Lung (tissue), 12 donors: ENCODE measurements around the gene PKP1. TPM values are rescaled to one million over a fixed set of nuclear protein-coding genes. Genes with fewer than 3 reads are reported as not detected.

Source experiments
- ATAC-seq: fragments of 200-7000 bp; cut with Tn5 transposase; one replicate; pipeline ENCODE4 v1.9.1; 2020; ENCODE audit warnings: moderate number of reproducible peaks; ENCODE audit not compliant: insufficient read depth, low FRiP score
- DNase-seq, 3 donors: peaks; one replicate each; pipeline ENCODE4 v3.0.0-alpha.2; 2013 to 2017
- H3K27ac ChIP-seq, 2 donors: one replicate each; pipeline ENCODE4 v1.5.1; 2013; ENCODE audit warnings: mild to moderate bottlenecking in 2 of 2, moderate library complexity in 2 of 2, control low read depth in 1 of 2, inconsistent platforms in 1 of 2, low read depth in 1 of 2, low read length in 1 of 2
- H3K27me3 ChIP-seq, 3 donors: one replicate each; pipeline ENCODE4 v1.5.1; 2013; ENCODE audit warnings: low read length in 2 of 3; ENCODE audit not compliant: control insufficient read depth in 3 of 3, insufficient read depth in 3 of 3
- H3K36me3 ChIP-seq, 4 donors: one replicate each; pipeline ENCODE4 v1.5.1; 2013; ENCODE audit warnings: low read length in 4 of 4, mild to moderate bottlenecking in 1 of 4, moderate library complexity in 1 of 4; ENCODE audit not compliant: control insufficient read depth in 4 of 4, insufficient read depth in 4 of 4
- H3K4me1 ChIP-seq, 5 donors: one replicate each; pipeline ENCODE4 v1.5.1; 2013; ENCODE audit warnings: low read length in 5 of 5, mild to moderate bottlenecking in 2 of 5, moderate library complexity in 1 of 5; ENCODE audit not compliant: control insufficient read depth in 5 of 5, insufficient read depth in 5 of 5
- H3K4me3 ChIP-seq: one replicate; pipeline ENCODE4 v1.5.1; 2013; ENCODE audit warnings: mild to moderate bottlenecking, control low read depth, moderate library complexity
- H3K9ac ChIP-seq, 2 donors: one replicate each; pipeline ENCODE4 v1.5.1; 2013; ENCODE audit warnings: low read length in 2 of 2, control low read depth in 1 of 2; ENCODE audit not compliant: insufficient read depth in 1 of 2
- H3K9me3 ChIP-seq, 4 donors: one replicate each; pipeline ENCODE4 v1.5.1; 2013; ENCODE audit warnings: low read length in 3 of 4, mild to moderate bottlenecking in 1 of 4, moderate library complexity in 1 of 4; ENCODE audit not compliant: control insufficient read depth in 4 of 4, insufficient read depth in 3 of 4
- WGBS, 2 donors: extraction: QIAGEN DNeasy Blood & Tissue Kit; methylation state at CpG; one replicate each; pipeline ENCODE4 v1.1.7; 2013; 5-methylcytosine and 5-hydroxymethylcytosine counted together
- polyA plus RNA-seq, 2 donors: library from polyadenylated mRNA; stranded (reverse); fragments of 200-250 nt; gene quantifications; one replicate each; pipeline ENCODE4 v1.2.1, GENCODE V29; 2013
- total RNA-seq, 2 donors: library from RNA; depleted of rRNA in 1 of 2; stranded (reverse); fragments of >200 nt in 1 of 2; gene quantifications; one replicate each; pipeline ENCODE4 v1.2.1, GENCODE V29; 2014 to 2021
- TF ChIP-seq, protein P1 (sequence below): IDR thresholded peaks from 2 replicates; pipeline ENCODE4 v1.5.1; 2012; ENCODE audit warnings: mild to moderate bottlenecking; ENCODE audit errors: control extremely low read depth, extremely low read depth
- donor health status: control.
- donor health status: control.
- donor health status: Bipolar disorder and iron deficiency.
- donor health status: healthy.
- donor health status: DM: yes; HTN: yes; CAD: no.

Gene PKP1
- total and polyA plus RNA-seq, 4 donors = 0.88 to 14.2 (median 3.1) TPM

DNA sequence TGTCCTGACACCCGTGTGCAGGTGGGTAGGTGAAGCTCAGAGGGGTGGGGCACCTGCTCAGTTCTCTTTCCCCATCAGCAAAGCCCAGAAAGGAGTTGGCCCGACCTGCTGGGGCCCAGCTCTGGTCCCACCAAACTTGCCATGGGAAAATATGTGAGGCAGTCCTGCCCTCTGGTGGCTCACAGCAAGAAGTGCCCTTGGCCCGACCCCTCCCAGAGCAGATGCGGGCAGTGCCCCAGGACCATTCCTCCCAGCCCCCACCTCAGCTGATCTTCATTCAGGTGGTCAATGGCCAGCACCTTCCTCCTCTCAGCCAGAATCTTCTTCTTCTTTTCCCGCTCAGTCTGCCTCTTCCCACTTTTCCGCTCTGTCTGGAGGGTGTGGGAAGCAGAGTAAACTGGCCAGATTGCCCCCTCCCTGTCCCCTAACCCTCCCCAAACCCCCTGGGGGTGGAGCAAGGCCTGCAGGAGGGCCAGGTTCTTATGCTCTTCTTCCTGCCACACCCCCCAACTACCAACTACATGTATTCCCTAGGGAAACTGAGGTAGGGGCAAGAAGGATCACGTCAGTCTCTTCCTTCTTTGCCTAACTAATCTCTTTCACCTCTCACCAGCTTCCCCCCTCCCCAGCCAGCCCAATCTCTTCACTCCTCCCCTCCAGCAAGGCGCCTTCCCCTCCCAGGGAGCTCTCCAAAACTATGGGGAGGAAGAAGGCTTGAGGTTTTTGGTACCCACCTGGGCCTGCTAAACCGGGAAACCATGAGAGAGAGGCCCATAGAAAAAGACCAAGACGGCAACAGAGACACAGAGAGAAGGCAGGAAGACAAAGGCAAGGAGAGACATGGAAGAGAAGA is 78.6 kb downstream of the PKP1 start:
- TF ChIP-seq, protein P1, sequence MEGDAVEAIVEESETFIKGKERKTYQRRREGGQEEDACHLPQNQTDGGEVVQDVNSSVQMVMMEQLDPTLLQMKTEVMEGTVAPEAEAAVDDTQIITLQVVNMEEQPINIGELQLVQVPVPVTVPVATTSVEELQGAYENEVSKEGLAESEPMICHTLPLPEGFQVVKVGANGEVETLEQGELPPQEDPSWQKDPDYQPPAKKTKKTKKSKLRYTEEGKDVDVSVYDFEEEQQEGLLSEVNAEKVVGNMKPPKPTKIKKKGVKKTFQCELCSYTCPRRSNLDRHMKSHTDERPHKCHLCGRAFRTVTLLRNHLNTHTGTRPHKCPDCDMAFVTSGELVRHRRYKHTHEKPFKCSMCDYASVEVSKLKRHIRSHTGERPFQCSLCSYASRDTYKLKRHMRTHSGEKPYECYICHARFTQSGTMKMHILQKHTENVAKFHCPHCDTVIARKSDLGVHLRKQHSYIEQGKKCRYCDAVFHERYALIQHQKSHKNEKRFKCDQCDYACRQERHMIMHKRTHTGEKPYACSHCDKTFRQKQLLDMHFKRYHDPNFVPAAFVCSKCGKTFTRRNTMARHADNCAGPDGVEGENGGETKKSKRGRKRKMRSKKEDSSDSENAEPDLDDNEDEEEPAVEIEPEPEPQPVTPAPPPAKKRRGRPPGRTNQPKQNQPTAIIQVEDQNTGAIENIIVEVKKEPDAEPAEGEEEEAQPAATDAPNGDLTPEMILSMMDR = peak; percentile 55
- Histone ChIP-seq H3K27ac (peak overlapping the region in 1 of 2 donors; percentile 39), H3K4me3 (no peak overlapping the region), H3K9me3 (no peaks in the 10 kb centered on the region), H3K9ac (no peak overlapping the region), H3K27me3 (no peaks in the 10 kb centered on the region), H3K36me3 (peaks cover 0 to 2% (median 0%) of the 10 kb centered on the region in 4 donors), H3K4me1 (peaks cover 0 to 8% (median 0%) of the 10 kb centered on the region in 5 donors)
- 48% methylated on average over 10 of the region's 10 CpGs for WGBS, 2 donors
- ATAC-seq = no peak
- peak; percentile 51 to 55 (median 54) for DNase-seq

DNA sequence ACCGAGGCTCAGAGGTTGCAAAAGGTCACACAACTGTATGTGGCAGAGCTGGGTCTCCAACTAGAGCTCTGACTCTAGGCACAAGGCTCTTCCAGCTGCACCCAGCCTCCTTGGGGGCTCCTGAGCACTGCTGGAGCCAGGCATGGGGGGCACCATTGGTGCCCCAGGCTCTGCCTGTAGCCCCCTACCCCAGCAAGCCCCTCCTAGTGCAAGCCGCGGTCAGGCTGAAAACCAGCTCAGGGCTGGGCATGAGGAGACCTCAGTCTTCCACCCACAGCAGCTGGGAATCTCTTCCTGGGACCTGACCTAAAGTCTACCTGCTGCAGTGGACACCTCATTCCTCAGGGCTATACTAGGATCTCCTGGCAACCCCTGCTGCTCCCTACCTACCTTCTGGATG is 79.6 kb downstream of the PKP1 start:
- 92 to 97% methylated on average over 3 of the region's 3 CpGs for WGBS, 2 donors
- H3K27ac ChIP-seq = no peak overlapping the region
- DNase-seq = no peak
- TF ChIP-seq, protein P1 = no peak
- no peaks in the 10 kb centered on the region for H3K9me3 ChIP-seq
- ATAC-seq = no peak
- no peak overlapping the region for H3K4me3 ChIP-seq
- H3K36me3 ChIP-seq = peaks cover 0 to 2% (median 0%) of the 10 kb centered on the region in 4 donors
- no peak overlapping the region for H3K9ac ChIP-seq
- H3K4me1 ChIP-seq = peaks cover 0 to 5% (median 0%) of the 10 kb centered on the region in 5 donors
- no peaks in the 10 kb centered on the region for H3K27me3 ChIP-seq

DNA sequence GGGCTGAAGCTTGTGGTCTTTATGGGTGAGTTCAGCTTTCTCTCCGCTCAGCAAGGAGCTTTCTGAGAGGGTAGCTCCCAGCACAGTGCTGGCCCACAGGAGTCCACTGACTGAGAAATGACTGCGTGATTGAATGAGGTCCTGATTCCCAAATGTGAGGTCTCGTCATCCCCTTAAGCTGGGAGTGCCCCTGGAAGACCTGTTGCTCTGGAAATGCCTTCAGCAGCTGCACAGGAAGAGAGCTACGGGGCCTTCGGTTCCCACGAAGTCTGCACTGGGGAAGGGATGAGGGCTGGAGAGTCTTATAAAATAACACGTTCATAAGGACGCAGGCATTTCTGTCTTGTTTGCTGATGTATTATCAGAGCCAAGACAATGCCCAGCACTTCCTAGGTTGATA is 80.2 kb downstream of the PKP1 start:
- Histone ChIP-seq H3K36me3 (peaks cover 0 to 2% (median 0%) of the 10 kb centered on the region in 4 donors), H3K27me3 (no peaks in the 10 kb centered on the region), H3K4me1 (no peaks in the 10 kb centered on the region), H3K9me3 (no peaks in the 10 kb centered on the region), H3K27ac (no peak overlapping the region), H3K4me3 (no peak overlapping the region), H3K9ac (no peak overlapping the region)
- 52 to 62% methylated on average over 8 of the region's 8 CpGs for WGBS, 2 donors
- no peak for DNase-seq
- TF ChIP-seq, protein P1 = no peak
- no peak for ATAC-seq
